Heart right ventricle (tissue), 16 donors: ENCODE results near the gene ROBO1. TPM values are rescaled to one million over a fixed set of nuclear protein-coding genes. Genes with fewer than 3 reads are reported as not detected.
A peak's percentile ranks its signal among the peaks of the same experiment; 100 is the strongest.

ENCODE experiments used
- ATAC-seq, 8 donors: fragments of 200-7000 bp; cut with Tn5 transposase; one replicate each; pipeline ENCODE4 v1.9.1; 2020; ENCODE audit warnings: mild to moderate bottlenecking in 8 of 8, moderate library complexity in 8 of 8, moderate number of reproducible peaks in 1 of 8
- DNase-seq, 2 donors: peaks; one replicate each; pipeline ENCODE4 v3.0.0-alpha.2; 2020
- H3K27ac ChIP-seq, 10 donors: fragments of 200-600 bp; sonication (generic) in 2 of 10; one replicate each; pipeline versions ENCODE4 v1.5.0 to v1.8.0; 2020 to 2022; ENCODE audit warnings: mild to moderate bottlenecking in 3 of 10
- H3K27me3 ChIP-seq, 7 donors: fragments of 200-600 bp; one replicate each; pipeline ENCODE4 v1.8.0; 2021 to 2022; ENCODE audit warnings: mild to moderate bottlenecking in 2 of 7
- H3K36me3 ChIP-seq, 9 donors: fragments of 200-600 bp; sonication (generic) in 1 of 9; one replicate each; pipeline versions ENCODE4 v1.5.0 to v1.8.0; 2020 to 2022; ENCODE audit warnings: mild to moderate bottlenecking in 2 of 9
- H3K4me1 ChIP-seq, 9 donors: fragments of 200-600 bp; sonication (generic) in 1 of 9; one replicate each; pipeline versions ENCODE4 v1.5.0 to v1.8.0; 2020 to 2022; ENCODE audit warnings: mild to moderate bottlenecking in 4 of 9
- H3K4me3 ChIP-seq, 10 donors: fragments of 200-600 bp; sonication (generic) in 2 of 10; one replicate each; pipeline versions ENCODE4 v1.5.0 to v1.8.0; 2020 to 2022; ENCODE audit warnings: mild to moderate bottlenecking in 7 of 10, moderate library complexity in 2 of 10
- H3K9me3 ChIP-seq, 11 donors: fragments of 200-600 bp in 10 of 11; sonication (generic) in 2 of 11; one replicate each; pipeline versions ENCODE4 v1.5.0 to v1.8.0; 2013 to 2022; ENCODE audit warnings: mild to moderate bottlenecking in 2 of 11, control low read depth in 1 of 11, moderate library complexity in 1 of 11
- WGBS, 2 donors: extraction: QIAGEN DNeasy Blood & Tissue Kit; methylation state at CpG; one replicate each; pipeline ENCODE4 v1.1.7; 2013; ENCODE audit warnings: inconsistent platforms in 1 of 2; 5-methylcytosine and 5-hydroxymethylcytosine counted together
- intact Hi-C, 10 donors: fragments of 100-400 bp; cut with DNase I; formaldehyde crosslinking; loops; one replicate each; pipeline versions ENCODE4 v1.11.1 to v1.14.2; 2022
- polyA plus RNA-seq, 2 donors: library from polyadenylated mRNA; stranded (reverse); fragments of 200-250 nt; gene quantifications; one replicate each; pipeline ENCODE4 v1.2.3, GENCODE V29; 2013
- total RNA-seq, 10 donors: library from RNA; stranded (reverse); fragmentation: NEBNext Ultra II Directional in 3 of 10; extraction: Animal tissue kit (Norgen Biotek cat#: 25700) in 3 of 10; gene quantifications; one replicate each; pipeline versions ENCODE4 v1.2.1 to v1.2.4, GENCODE V29; 2021 to 2023
- TF ChIP-seq, protein P1 (sequence below), 9 donors: fragments of 200-600 bp; sonication (generic) in 2 of 9; IDR thresholded peaks; one replicate each; pipeline versions ENCODE4 v1.5.0 to v1.8.0; 2021 to 2022; ENCODE audit warnings: antibody characterized with exemption in 9 of 9, mild to moderate bottlenecking in 5 of 9, moderate library complexity in 1 of 9
- donor health status: Arrhythmogenic right ventricular cardiomyopathy.
- donor health status: ischemic (EF 13 %, LVEDD 7.1; RV severe dilation, severe dysfunction).
- donor health status: healthy with polysubstance abuse.
- donor health status: DM: no; HTN: yes; CAD: no.
- donor health status: DM: no; HTN: no; CAD: no.
- donor health status: ischemic (EF 25% LVEDD 6.9; RV normal size, moderate dysfunction).
- donor health status: ischemic (EF 25% LVEDD 5.7; RV mildly dilated, moderate dysfunction).
- donor health status: healthy.
- donor health status: DM: yes; HTN: yes; CAD: no.
- donor health status: Ischemic cardiomyopathy.
- donor health status: ischemic (EF 35%, LVEDD 5.7; RV mildly dilated, moderate dysfunction).
- donor health status: nonischemic (EF 11% LVEDD 7.7; RV severe dilation, severe dysfunction).
- donor health status: DM: yes; HTN: yes; CAD: no.
- donor health status: PGD.
- donor health status: ischemic (EF 29% LVEDD 5.4; RV normal size, mild dysfunction).
- donor health status: nonischemic (EF 23%, LVEDD 6.1; RV moderate dilation, normal function).

ROBO1 gene
- total and polyA plus RNA-seq, 12 donors = 2.8 to 13.9 (median 5.6) TPM

DNA sequence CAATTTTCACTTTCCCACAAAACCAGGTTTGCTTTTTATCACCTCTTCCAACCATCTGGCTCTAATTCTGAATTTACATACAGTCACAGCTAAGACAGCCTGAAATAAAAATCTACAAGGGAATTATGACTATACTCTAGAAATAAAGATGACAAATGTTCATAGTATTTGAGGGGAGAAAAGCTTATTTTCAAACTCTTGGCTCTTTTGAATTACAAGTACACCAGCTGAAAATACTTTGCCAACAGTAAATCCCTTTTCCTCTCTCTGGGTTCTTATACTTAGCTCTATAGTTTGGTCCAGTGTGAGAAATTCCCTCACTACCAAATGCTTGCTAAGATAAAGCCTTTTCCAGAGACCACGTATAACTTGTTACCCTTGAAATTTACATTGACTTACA is 1037.9 kb downstream of the ROBO1 start:
- no peak for ATAC-seq
- TF ChIP-seq, protein P1, sequence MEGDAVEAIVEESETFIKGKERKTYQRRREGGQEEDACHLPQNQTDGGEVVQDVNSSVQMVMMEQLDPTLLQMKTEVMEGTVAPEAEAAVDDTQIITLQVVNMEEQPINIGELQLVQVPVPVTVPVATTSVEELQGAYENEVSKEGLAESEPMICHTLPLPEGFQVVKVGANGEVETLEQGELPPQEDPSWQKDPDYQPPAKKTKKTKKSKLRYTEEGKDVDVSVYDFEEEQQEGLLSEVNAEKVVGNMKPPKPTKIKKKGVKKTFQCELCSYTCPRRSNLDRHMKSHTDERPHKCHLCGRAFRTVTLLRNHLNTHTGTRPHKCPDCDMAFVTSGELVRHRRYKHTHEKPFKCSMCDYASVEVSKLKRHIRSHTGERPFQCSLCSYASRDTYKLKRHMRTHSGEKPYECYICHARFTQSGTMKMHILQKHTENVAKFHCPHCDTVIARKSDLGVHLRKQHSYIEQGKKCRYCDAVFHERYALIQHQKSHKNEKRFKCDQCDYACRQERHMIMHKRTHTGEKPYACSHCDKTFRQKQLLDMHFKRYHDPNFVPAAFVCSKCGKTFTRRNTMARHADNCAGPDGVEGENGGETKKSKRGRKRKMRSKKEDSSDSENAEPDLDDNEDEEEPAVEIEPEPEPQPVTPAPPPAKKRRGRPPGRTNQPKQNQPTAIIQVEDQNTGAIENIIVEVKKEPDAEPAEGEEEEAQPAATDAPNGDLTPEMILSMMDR (IDR thresholded peaks at IDR 0.05) = no peak
- WGBS, 2 donors = 56% methylated on average over 1 of the region's 1 CpG; no CpG with 5 or more reads in 1 of the 2 donors
- Histone ChIP-seq H3K4me3 (no peak overlapping the region), H3K27me3 (no peaks in the 10 kb centered on the region), H3K4me1 (peaks cover 0 to 17% (median 0%) of the 10 kb centered on the region in 9 donors), H3K36me3 (no peaks in the 10 kb centered on the region), H3K27ac (no peak overlapping the region), H3K9me3 (no peaks in the 10 kb centered on the region)
- no peak for DNase-seq
- intact Hi-C loops = loop anchor here in 1 of 10 donors (10.0 kb wide), 1 partner anchor 65 kb away; no protein-coding TSS in a partner anchor

DNA sequence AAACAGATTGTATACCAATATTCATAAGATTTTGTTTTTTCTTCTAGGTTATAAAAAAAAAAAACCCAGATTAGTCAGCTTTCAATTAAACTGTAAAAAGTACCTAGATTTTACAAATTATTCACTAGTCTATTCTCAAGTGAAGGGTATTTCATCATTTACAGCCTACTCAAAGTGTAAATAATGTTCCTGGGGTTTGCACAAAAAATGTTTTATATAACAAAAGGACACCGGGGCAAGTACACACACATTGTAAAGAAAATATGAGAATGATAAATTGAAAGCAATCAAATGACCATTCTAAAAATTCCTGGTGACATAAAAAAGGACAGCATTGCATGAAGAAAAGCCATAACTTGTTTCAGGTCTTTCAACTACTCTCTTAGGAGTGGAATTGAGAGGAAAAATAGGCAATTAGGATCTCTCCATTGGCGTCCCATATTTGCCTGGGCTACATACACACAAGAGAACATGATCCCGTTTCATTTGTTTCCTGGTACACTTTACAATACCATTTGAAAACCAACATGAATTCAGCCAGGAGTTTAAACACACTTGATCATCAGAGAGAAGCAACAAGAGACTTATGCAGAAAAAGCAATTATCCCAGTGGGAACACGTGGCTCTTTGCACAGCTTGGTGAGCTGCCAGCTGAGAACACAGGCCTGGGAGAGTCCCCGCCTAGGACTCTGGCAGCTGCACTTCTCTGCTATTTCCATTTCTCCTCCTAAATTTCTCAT is 1039.2 kb downstream of the ROBO1 start:
- DNase-seq (peak; percentile 52 to 61), ATAC-seq (peak in 7 of 8 donors; percentile 69 to 91 (median 78))
- H3K4me3 ChIP-seq = no peak overlapping the region
- H3K27ac ChIP-seq = no peak overlapping the region
- H3K36me3 ChIP-seq = no peaks in the 10 kb centered on the region
- H3K27me3 ChIP-seq = no peaks in the 10 kb centered on the region
- TF ChIP-seq, protein P1 (IDR thresholded peaks at IDR 0.05) = no peak
- H3K9me3 ChIP-seq = no peaks in the 10 kb centered on the region
- intact Hi-C loops = loop anchor here in 1 of 10 donors (10.0 kb wide), 1 partner anchor 64 kb away; no protein-coding TSS in a partner anchor
- peaks cover 0 to 17% (median 0%) of the 10 kb centered on the region in 9 donors for H3K4me1 ChIP-seq
- WGBS, 2 donors = 44 to 61% methylated on average over 5 of the region's 5 CpGs

DNA sequence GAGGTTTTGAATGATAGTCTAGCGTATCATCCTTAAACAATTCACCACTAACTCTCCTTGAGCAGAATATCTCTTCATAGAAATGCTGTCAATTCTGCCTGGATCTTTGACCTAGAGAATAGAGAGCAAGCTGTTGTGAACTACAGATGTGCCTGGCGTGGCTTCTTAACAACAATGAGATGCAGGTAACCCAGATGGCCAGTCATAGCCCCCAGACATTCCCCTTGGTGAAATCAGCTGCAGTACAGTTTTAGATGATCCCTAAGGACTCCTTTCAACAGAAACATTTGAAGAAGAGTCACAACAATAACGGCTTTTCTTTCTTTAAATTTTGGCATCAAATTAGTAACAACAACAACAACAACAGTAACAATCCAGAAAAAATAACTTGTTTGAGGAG is 1041.3 kb downstream of the ROBO1 start:
- H3K4me3 ChIP-seq = no peak overlapping the region
- no peak overlapping the region for H3K27ac ChIP-seq
- no peaks in the 10 kb centered on the region for H3K36me3 ChIP-seq
- H3K4me1 ChIP-seq = peaks cover 0 to 17% (median 0%) of the 10 kb centered on the region in 9 donors
- intact Hi-C loops = loop anchor here in 1 of 10 donors (10.0 kb wide), 1 partner anchor 62 kb away; no protein-coding TSS in a partner anchor
- ATAC-seq = no peak
- TF ChIP-seq, protein P1 (IDR thresholded peaks at IDR 0.05) = no peak
- H3K27me3 ChIP-seq = no peaks in the 10 kb centered on the region
- DNase-seq = no peak
- H3K9me3 ChIP-seq = no peaks in the 10 kb centered on the region
- WGBS, 2 donors = 79 to 89% methylated on average over 3 of the region's 3 CpGs

DNA sequence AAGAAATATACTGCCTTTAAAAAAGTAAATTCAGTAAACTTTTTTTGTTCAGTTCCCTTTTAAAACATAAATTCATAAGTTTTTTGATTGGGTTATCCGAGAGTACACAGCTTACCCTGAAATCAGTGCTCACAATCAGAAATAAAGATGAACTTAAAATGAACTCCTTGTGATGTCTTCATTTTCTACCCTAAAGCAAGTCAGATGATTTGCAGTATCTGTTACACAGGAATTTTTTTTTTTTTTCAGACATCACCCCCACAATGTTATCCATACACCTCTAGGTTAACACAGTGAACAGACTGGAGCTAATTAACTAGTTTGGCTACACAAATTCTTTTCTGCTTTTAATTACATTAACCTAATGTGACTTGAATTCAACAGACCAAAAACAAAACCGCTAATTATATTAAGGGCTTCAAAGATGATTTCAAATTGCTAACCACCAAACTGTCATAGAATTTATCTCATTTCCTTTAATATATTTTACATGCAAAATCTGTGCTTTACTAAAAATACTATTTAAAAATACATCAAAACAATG is 1042.0 kb downstream of the ROBO1 start:
- Histone ChIP-seq H3K36me3 (no peaks in the 10 kb centered on the region), H3K4me1 (peaks cover 0 to 17% (median 0%) of the 10 kb centered on the region in 9 donors), H3K9me3 (no peaks in the 10 kb centered on the region), H3K27me3 (no peaks in the 10 kb centered on the region), H3K27ac (no peak overlapping the region), H3K4me3 (no peak overlapping the region)
- DNase-seq (no peak), ATAC-seq (no peak)
- 90 to 93% methylated on average over 2 of the region's 2 CpGs for WGBS, 2 donors
- TF ChIP-seq, protein P1 (IDR thresholded peaks at IDR 0.05) = no peak
- intact Hi-C loops = loop anchor here in 1 of 10 donors (10.0 kb wide), 1 partner anchor 61 kb away; no protein-coding TSS in a partner anchor
